NCI-H1417 treated with DMSO at 0.1 percent for 48 hours (cell line): Measurements from ENCODE around the gene ZNF268.

Source experiments
- DNase-seq: peaks from one replicate; lab custom pipeline; 2025; lab: John Stamatoyannopoulos, UW

Gene ZNF268

DNA sequence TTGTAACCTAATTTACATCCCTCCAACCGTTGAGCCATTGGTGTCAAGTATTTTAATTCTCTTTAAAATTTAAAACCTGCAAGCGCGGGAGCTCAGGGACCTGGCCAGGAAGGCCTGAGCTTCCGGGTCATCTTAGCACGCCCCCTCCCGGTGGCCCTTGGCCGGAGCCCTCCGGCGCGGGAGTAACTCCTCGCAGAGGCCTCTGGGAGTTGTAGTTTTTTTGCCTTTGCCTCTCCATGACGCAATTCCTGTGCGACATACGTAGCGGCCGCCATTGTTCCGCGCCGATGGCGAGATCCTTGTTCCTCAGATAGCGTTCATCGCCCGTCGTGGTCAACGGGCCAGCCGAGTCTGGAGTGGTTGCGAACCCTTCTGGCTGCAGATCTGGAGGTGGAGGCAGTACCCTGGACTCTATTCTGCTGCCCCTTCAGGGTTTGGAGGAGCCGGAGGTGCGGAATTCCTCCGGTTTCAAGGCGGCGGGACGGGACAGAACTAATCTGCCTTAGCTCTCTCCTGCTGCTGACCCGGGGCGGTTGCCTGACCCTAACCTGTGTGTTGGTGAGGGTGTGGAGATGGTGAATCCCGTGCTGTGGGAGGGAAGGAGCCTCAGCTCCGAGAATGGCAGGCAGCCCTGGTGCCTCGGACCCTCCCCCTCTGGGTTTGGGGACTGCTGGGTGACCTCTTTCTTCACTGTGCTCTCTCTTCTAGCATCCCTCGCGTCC is at the start of gene ZNF268:
TSS of gene ZNF268 (plus strand) at position 258 of the 722 bp plus-strand sequence. CDS start 503 bp downstream, outside the sequence.
- peak; percentile 33 for DNase-seq

- no peak for DNase-seq
Observed at GRCh38 chr12:133135747-133136146, 45.5 kb upstream of the ZNF268 start.

- DNase-seq = no peak
Observed at GRCh38 chr12:133145981-133146380, 35.3 kb upstream of the ZNF268 start.

- no peak for DNase-seq
Observed at GRCh38 chr12:133156125-133156690, 25.1 kb upstream of the ZNF268 start.

- DNase-seq = no peak
Observed at GRCh38 chr12:133165776-133166175, 15.5 kb upstream of the ZNF268 start.

DNA sequence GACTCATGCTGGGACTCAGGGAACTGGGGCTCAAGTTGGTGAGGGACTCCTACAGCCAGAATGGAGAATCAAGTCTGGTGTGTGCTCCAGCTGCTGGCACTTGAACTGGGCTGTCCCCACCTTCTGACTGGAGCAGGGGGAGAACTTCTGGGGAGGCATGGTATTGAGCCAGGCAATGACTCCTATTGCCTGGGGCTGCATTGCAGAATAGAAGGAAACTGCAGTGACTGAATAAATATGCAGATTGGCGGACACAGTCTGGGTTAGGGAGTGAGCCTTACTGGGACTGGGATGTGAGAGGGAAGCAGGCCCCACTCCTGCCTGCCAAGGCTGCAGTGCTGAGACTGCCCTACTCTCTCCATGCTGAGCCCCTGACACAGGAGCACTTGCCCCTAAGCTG is 8.8 kb upstream of the ZNF268 start:
- DNase-seq = no peak

DNA sequence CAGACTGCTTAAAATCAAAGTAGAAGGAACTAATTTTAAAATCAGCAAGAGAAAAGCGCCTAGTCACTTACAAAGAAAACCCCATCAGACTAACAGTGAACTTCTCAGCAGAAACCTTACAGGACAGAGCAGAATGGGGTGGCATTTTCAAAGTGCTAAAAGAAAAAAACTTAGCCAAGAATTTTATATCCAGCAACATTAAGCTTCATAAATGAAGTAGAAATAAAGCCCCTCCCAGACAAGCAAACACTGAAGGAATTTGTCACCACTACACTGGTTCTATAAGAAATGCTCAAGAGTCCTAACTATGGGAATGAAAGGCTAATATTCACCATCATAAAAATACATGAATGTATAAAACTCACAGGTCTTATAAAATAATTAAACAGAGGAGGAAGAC is 6.4 kb upstream of the ZNF268 start:
- DNase-seq = no peak

GRCh38 chr12:133180669-133181068 is 626 bp upstream of the ZNF268 start:
- DNase-seq = no peak

DNA sequence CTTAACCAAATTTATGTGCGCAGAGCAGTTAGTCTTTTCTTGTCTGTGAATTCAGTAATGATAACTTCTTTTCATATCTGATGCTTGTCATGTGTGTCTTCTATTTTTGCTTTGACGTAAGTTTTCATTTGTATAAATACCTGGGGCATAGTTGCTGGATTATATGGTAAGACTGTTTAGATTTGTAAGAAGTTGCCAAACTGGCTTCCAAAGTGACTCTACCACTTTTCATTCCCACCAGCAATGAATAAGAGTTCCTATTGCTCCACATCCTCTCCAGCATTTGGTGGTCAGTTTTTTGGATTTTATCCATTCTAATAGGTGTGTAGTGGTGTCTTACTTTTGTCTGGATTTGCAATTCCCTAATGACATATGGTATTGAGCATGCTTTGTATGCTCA is 8.9 kb downstream of the ZNF268 start:
- no peak for DNase-seq

DNA sequence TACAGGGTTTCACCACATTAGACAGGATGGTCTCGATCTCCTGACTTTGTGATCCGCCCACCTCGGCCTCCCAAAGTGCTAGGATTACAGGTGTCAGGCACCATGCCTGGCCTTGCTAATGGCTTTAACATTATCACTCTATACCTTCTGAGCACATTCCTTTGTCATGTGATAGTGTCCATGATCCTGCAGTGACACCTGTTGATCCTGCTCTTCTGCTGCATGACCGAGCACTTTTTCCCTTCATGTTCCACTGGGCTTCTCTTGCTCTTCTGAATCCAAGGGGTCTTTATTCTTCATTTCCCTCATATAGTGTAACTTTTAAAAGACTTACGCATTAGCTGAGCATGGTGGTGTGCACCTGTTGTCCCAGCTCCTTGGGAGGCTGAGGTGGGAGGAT is 11.6 kb downstream of the ZNF268 start:
- DNase-seq = no peak

DNA sequence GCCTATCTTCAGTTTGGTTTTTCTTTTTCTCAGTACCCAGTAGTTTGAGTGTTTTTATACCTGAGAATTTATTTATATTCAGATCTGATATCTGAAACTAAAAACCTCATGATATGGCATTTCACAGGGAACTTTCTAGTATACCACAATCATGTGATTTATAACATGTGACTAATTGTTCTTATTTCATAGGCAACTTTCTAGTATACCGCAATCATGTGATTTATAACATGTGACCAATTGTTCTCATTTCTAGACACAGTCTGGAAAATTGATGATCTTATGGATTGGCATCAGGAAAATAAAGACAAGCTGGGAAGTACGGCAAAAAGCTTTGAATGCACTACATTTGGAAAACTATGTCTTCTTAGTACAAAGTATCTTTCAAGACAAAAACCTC is 20.6 kb downstream of the ZNF268 start:
- no peak for DNase-seq

DNA sequence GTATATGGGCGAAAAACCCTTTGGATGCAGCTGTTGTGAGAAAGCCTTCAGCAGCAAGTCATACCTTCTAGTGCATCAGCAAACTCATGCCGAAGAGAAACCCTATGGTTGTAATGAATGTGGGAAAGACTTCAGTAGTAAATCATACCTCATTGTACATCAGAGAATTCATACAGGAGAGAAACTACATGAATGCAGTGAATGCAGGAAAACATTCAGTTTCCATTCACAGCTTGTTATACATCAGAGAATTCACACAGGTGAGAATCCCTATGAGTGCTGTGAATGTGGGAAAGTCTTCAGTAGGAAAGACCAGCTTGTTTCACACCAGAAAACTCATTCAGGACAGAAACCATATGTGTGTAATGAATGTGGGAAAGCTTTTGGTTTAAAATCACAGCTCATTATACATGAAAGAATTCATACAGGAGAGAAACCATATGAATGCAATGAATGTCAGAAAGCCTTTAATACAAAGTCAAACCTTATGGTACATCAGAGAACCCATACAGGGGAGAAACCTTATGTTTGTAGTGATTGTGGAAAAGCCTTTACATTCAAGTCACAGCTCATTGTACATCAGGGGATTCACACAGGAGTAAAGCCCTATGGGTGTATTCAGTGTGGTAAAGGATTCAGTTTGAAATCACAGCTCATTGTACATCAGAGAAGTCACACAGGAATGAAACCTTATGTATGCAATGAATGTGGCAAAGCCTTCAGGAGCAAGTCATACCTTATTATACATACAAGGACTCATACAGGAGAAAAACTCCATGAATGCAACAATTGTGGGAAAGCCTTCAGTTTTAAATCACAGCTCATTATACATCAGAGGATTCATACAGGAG is 21.4 kb downstream of the ZNF268 start:
- no peak for DNase-seq

- no peak for DNase-seq
Observed at GRCh38 chr12:133203344-133204263, 22.3 kb downstream of the ZNF268 start.

DNA sequence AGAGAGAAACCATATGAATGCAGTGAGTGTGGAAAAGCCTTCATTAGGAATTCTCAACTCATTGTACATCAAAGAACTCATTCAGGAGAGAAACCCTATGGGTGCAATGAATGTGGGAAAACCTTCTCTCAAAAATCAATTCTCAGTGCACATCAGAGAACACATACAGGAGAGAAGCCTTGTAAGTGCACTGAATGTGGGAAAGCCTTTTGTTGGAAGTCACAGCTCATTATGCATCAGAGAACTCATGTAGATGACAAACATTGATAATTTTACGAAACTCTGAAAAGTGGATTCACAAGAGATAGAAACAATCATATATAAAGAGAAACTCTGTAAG is 22.9 kb downstream of the ZNF268 start:
- DNase-seq = no peak

GRCh38 chr12:133206390-133206789 is 25.1 kb downstream of the ZNF268 start:
- no peak for DNase-seq

DNA sequence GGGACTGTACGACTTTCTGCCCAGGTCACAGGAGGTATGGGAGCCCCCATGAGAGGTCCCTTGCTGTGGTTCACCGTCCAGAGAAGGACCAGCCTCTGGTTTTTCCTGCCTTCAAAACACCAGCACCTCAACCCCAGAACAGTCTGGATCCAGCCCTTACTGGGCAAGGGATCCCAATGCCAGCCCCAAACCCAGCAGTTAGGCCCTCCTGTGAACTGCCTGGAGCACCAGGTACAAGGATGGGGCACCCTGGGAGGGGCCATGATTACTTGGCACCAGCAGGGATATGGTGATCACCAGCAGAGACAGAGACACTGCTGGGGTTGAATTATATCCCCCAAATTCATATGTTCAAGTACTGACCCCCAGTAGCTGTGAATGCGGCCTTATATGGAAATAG is 34.4 kb downstream of the ZNF268 start:
- no peak for DNase-seq

DNA sequence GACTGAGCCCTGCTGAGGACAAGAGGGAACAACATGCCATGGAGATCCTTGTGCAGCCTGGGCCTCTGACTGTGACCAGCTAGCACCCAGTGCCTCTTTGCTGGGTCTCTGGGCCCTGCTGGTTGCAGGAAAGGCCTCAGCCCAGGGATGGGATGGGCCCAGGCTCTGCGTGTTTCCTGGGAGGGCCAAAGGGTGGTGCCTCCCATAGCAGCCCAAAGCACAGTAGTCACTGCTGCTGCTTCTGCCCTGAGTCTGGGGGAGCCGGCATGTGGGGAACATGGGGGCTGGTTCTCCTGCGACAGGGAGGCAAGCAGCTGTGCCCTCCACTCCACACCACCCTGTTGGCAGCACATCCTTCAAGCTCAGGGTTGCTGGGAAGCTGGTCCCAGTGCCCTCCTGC is 35.9 kb downstream of the ZNF268 start:
- no peak for DNase-seq

GRCh38 chr12:133220521-133220920 is 39.2 kb downstream of the ZNF268 start:
- DNase-seq = no peak

GRCh38 chr12:133221241-133221640 is 39.9 kb downstream of the ZNF268 start:
- DNase-seq = no peak

DNA sequence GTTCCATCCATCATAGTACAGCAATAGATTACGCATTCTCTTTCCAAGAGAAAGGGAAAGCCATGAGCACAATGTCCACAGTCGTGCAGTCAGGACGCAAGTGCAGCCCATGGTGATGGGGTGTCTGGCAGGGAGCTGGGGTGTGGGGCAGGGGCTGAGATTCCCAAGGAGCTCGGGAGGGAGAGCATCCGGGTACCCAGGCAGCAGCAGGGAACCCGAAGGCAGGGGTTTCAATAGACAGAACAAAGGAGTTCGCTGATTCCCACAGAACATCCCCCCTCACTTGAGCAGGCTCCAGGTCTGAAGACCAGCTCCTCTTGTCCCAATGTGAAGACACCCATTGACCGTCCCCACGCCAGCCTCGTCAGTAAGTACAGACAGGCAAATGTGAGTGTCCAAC is 40.9 kb downstream of the ZNF268 start:
- no peak for DNase-seq

- no peak for DNase-seq
Observed at GRCh38 chr12:133225527-133225926, 44.2 kb downstream of the ZNF268 start.

- no peak for DNase-seq
Observed at GRCh38 chr12:133226690-133227089, 45.4 kb downstream of the ZNF268 start.
